Transverse colon (tissue), 4 donors: ENCODE data around the gene HERC2. TPM values are rescaled to one million over a fixed set of nuclear protein-coding genes. Genes with fewer than 3 reads are reported as not detected.

Experiments
- DNase-seq: peaks from one replicate; pipeline ENCODE4 v3.0.0-alpha.2; 2019
- H3K27ac ChIP-seq, 4 donors: fragments of 200-600 bp; sonication (generic); 2 replicates each; pipeline ENCODE4 v1.5.1; 2016 to 2018; ENCODE audit warnings: inconsistent platforms in 4 of 4
- H3K27me3 ChIP-seq: fragments of 200-600 bp; sonication (generic); 2 replicates; pipeline ENCODE4 v1.5.1; 2017; ENCODE audit warnings: inconsistent platforms
- H3K36me3 ChIP-seq, 4 donors: fragments of 200-600 bp; sonication (generic); 2 replicates each; pipeline ENCODE4 v1.5.1; 2017 to 2019; ENCODE audit warnings: inconsistent platforms in 4 of 4
- H3K4me1 ChIP-seq, 4 donors: fragments of 200-600 bp; sonication (generic); 2 replicates each; pipeline ENCODE4 v1.5.1; 2017 to 2020; ENCODE audit warnings: inconsistent platforms in 4 of 4
- H3K4me3 ChIP-seq, 4 donors: fragments of 200-600 bp; sonication (generic); 1 replicate in 1 of 4; 2 replicates in 3 of 4; pipeline versions ENCODE4 v1.5.1 to v1.6.1; 2017 to 2019; ENCODE audit warnings: inconsistent platforms in 4 of 4
- H3K9me3 ChIP-seq, 2 donors: fragments of 200-600 bp; sonication (generic); 2 replicates each; pipeline ENCODE4 v1.5.1; 2017 to 2019; ENCODE audit warnings: inconsistent platforms in 2 of 2
- EP300 ChIP-seq: sonication (generic); formaldehyde crosslinking; IDR thresholded peaks from one replicate; pipeline ENCODE4 v1.6.1; 2017; ENCODE audit warnings: antibody characterized with exemption, low read depth
- POLR2A ChIP-seq: fragments of 450-650 bp; IDR thresholded peaks from one replicate; pipeline ENCODE4 v1.6.1; 2016; ENCODE audit warnings: antibody characterized with exemption, mild to moderate bottlenecking, moderate library complexity
- POLR2AphosphoS5 ChIP-seq, 3 donors: sonication (generic); formaldehyde crosslinking; IDR thresholded peaks; one replicate each; pipeline ENCODE4 v1.6.1; 2016; ENCODE audit warnings: antibody characterized with exemption in 3 of 3
- WGBS, 2 donors: methylation state at CpG; one replicate each; pipeline ENCODE4 v1.1.5; 2018; ENCODE audit warnings: low coverage in 1 of 2; 5-methylcytosine and 5-hydroxymethylcytosine counted together
- in situ Hi-C, 4 donors: fragments of 200-750 bp; cut with MboI; loops; one replicate each; pipeline versions ENCODE4 v1.15.0 to v1.15.1; 2017; ENCODE audit warnings: low sequenced_read_pairs in 3 of 4, low pct_ligation_motif_present in 1 of 4, low pct_unique_long_range_greater_than_20kb in 1 of 4
- intact Hi-C: fragments of 100-400 bp; cut with DNase I; formaldehyde crosslinking; loops from one replicate; pipeline ENCODE4 v1.15.1; 2023; ENCODE audit warnings: low total_unique reads
- total RNA-seq, 4 donors: library from RNA; depleted of rRNA; stranded (reverse); fragments of >200 nt; gene quantifications; one replicate each; pipeline ENCODE4 v1.1.0, GENCODE V29; 2016
- TF ChIP-seq, protein P1 (sequence below), 5 experiments: fragments of 200-600 bp in 3 of 5; fragments of 450-650 bp in 2 of 5; sonication (generic) in 3 of 5; IDR thresholded peaks; 1 replicate in 2 of 5; 2 replicates in 3 of 5; pipeline ENCODE4 v1.5.1; 2016 to 2017; ENCODE audit warnings: antibody characterized with exemption in 5 of 5, inconsistent platforms in 3 of 5, mild to moderate bottlenecking in 2 of 5, moderate library complexity in 1 of 5

Gene HERC2
- total RNA-seq, 4 donors from 2014 or later: 64.9 to 182 (median 83.7) TPM

DNA sequence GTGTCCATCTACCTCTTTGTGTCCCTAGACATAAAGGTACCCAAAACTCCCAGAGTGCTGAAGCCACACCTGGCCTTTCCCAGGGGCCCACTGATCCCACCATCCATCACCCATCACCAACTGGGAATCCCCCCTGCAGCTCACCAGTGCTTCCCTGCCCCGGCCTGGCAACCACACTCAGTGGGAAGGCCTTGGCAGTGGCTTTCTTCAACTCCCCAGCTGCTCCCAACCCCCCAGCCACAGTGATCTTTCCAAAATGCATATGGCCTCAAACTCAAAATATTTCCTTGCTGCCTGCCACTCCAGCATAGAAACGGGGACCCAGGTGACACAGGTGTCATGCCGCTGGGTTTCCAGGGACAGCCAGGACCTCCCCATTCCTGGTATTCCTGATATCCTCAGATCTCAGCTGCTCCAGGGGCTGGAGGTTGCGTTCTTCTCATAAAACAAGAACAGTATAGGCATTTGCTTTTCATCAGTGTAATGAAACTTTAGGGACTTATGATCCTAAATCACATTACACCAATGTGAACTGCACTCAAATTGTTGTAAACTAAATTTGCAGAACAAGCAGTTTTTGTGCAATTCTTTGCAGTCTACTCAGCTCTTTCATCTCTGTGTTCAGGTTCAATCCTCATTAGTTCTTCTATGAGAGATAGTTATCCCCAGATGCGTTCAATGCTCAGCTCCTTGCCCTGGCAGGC, 224.2 kb downstream of the HERC2 start:
- no peaks in the 10 kb centered on the region for H3K9me3 ChIP-seq
- in situ Hi-C loops (no loop called here), intact Hi-C loops (no loop called here)
- 77 to 79% methylated on average over 2 to 5 of the region's 5 CpGs for WGBS, 2 donors
- no peak overlapping the region for H3K4me3 ChIP-seq
- H3K27me3 ChIP-seq: peaks cover 81% of the 10 kb centered on the region
- TF ChIP-seq EP300 (no peak), POLR2AphosphoS5 (IDR thresholded peaks at IDR 0.05) (no peak)
- no peak for DNase-seq
- no peaks in the 10 kb centered on the region for H3K36me3 ChIP-seq
- H3K4me1 ChIP-seq: peaks cover 11 to 46% (median 40%) of the 10 kb centered on the region in 4 donors
- H3K27ac ChIP-seq: no peak overlapping the region

DNA sequence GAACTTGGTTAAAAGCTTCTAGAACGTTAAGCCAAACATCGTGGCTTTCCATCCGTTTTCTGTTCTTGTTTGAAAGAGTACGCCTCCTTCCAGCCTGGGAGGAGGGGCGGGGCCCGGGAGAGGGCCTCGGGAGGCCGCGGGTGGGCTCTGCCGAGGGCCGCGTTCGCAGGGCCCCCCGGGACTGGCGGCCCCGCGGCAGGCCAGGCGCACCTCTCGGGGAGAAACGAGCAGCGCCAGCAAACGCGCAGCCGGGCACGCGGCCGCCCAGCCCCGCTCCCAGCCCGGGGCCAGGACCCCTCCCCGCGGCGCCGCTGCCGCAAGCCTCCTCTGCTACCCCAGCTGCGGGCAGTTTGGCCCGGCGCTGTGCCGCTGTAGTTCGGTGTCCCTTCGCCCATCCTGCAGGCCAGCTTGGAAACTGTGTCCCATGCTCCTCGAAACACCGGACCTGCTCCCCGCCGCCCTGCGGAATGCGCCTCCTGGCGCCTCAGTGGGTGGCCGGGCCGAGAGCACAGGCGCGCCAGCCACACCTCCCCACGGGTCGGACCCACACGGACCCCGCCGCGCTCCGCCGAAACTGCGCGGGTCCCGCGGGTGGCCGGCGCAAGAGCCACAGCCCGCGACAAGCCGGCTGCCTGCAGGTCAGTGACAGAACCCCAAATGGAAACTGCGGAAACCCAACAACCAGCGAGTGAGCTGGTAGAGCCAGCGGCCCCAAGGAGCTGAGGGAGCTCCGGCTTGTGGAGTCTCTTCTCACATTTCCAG, 225.1 kb downstream of the HERC2 start:
- H3K27me3 ChIP-seq: peaks cover 85% of the 10 kb centered on the region
- H3K9me3 ChIP-seq: peaks cover 0 to under 1% of the 10 kb centered on the region in 2 donors
- H3K27ac ChIP-seq: peak overlapping the region in 1 of 4 donors; percentile 78
- peaks cover 11 to 46% (median 40%) of the 10 kb centered on the region in 4 donors for H3K4me1 ChIP-seq
- TF ChIP-seq POLR2A (no peak), POLR2AphosphoS5 (IDR thresholded peaks at IDR 0.05) (no peak), EP300 (no peak)
- TF ChIP-seq, protein P1, sequence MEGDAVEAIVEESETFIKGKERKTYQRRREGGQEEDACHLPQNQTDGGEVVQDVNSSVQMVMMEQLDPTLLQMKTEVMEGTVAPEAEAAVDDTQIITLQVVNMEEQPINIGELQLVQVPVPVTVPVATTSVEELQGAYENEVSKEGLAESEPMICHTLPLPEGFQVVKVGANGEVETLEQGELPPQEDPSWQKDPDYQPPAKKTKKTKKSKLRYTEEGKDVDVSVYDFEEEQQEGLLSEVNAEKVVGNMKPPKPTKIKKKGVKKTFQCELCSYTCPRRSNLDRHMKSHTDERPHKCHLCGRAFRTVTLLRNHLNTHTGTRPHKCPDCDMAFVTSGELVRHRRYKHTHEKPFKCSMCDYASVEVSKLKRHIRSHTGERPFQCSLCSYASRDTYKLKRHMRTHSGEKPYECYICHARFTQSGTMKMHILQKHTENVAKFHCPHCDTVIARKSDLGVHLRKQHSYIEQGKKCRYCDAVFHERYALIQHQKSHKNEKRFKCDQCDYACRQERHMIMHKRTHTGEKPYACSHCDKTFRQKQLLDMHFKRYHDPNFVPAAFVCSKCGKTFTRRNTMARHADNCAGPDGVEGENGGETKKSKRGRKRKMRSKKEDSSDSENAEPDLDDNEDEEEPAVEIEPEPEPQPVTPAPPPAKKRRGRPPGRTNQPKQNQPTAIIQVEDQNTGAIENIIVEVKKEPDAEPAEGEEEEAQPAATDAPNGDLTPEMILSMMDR (IDR thresholded peaks at IDR 0.05): no peak
- 6% methylated on average over 67 of the region's 72 CpGs; no CpG with 5 or more reads in 1 of the 2 donors for WGBS, 2 donors
- DNase-seq: no peak
- in situ Hi-C loops: no loop called here
- intact Hi-C loops: no loop called here
- peak overlapping the region in 3 of 4 donors; percentile 28 to 56 (median 37) for H3K4me3 ChIP-seq
- H3K36me3 ChIP-seq: no peaks in the 10 kb centered on the region

DNA sequence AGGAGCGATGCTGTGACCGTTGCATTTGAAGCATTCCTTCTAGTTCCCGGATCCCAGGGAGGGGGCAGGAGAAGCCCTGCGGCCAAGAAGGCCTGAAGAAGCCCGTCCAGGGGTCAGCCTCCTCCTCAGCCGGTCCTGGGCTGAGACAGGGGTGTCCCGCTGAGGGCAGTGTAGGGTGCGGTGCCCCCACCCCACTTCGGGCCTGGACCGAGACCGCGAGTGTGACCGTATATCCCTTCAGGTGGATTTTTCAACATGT, 225.6 kb downstream of the HERC2 start:
- H3K27me3 ChIP-seq: peaks cover 90% of the 10 kb centered on the region

GRCh38 chr15:28094732-28095521, 227.1 kb downstream of the HERC2 start:
- peak; percentile 92 for DNase-seq
- TF ChIP-seq, protein P1 (IDR thresholded peaks at IDR 0.05): no peak
- TF ChIP-seq EP300 (no peak), POLR2AphosphoS5 (IDR thresholded peaks at IDR 0.05) (peak in 2 of 3 donors; percentile 62 to 67), POLR2A (peak; percentile 78)
- H3K4me1 ChIP-seq: peaks cover 11 to 46% (median 40%) of the 10 kb centered on the region in 4 donors
- H3K9me3 ChIP-seq: peaks cover 11 to 15% of the 10 kb centered on the region in 2 donors
- H3K36me3 ChIP-seq: no peaks in the 10 kb centered on the region
- peaks cover 85% of the 10 kb centered on the region for H3K27me3 ChIP-seq
- H3K27ac ChIP-seq: peak overlapping the region; percentile 78 to 86 (median 80)
- WGBS, 2 donors: 3 to 4% methylated on average over 14 to 39 of the region's 76 CpGs
- intact Hi-C loops: no loop called here
- in situ Hi-C loops: no loop called here
- H3K4me3 ChIP-seq: peak overlapping the region; percentile 11 to 56 (median 32)

More for the DNA sequence above, 225.6 kb downstream of the HERC2 start:
- Histone ChIP-seq H3K36me3 (no peaks in the 10 kb centered on the region), H3K9me3 (peaks cover 3 to 6% of the 10 kb centered on the region in 2 donors), H3K27ac (peak overlapping the region in 1 of 4 donors; percentile 78), H3K4me1 (peaks cover 11 to 46% (median 40%) of the 10 kb centered on the region in 4 donors), H3K4me3 (peak overlapping the region in 3 of 4 donors; percentile 28 to 56 (median 37))
- 0% methylated on average over 9 of the region's 13 CpGs; no CpG with 5 or more reads in 1 of the 2 donors for WGBS, 2 donors
- in situ Hi-C loops: no loop called here
- DNase-seq: no peak
- intact Hi-C loops: no loop called here
- TF ChIP-seq, protein P1 (IDR thresholded peaks at IDR 0.05): no peak
- TF ChIP-seq POLR2AphosphoS5 (IDR thresholded peaks at IDR 0.05): no peak
